Activated T-cell treated with anti-CD3 and anti-CD28 coated beads, Interleukin-2, amount 50 U/mL, for 24 hours (primary cell): ENCODE results near the gene CC2D2A.

Experiments
- DNase-seq: peaks from one replicate; pipeline ENCODE4 v3.0.0-alpha.2; 2020
- H3K27ac Mint-ChIP-seq: 2 replicates; pipeline ENCODE4 v1.8.0; 2020; ENCODE audit warnings: mild to moderate bottlenecking, mixed read lengths
- H3K27me3 Mint-ChIP-seq: 2 replicates; pipeline ENCODE4 v1.8.0; 2020; ENCODE audit warnings: mixed read lengths
- H3K36me3 Mint-ChIP-seq: 2 replicates; pipeline ENCODE4 v1.8.0; 2020; ENCODE audit warnings: low read depth, mixed read lengths
- H3K4me1 Mint-ChIP-seq: 2 replicates; pipeline ENCODE4 v1.8.0; 2020; ENCODE audit warnings: low read depth, mixed read lengths
- H3K4me3 Mint-ChIP-seq: 2 replicates; pipeline ENCODE4 v1.8.0; 2020; ENCODE audit warnings: mild to moderate bottlenecking, moderate library complexity, mixed read lengths
- H3K9me3 Mint-ChIP-seq: 2 replicates; pipeline ENCODE4 v1.8.0; 2020; ENCODE audit warnings: mixed read lengths

Gene CC2D2A

DNA sequence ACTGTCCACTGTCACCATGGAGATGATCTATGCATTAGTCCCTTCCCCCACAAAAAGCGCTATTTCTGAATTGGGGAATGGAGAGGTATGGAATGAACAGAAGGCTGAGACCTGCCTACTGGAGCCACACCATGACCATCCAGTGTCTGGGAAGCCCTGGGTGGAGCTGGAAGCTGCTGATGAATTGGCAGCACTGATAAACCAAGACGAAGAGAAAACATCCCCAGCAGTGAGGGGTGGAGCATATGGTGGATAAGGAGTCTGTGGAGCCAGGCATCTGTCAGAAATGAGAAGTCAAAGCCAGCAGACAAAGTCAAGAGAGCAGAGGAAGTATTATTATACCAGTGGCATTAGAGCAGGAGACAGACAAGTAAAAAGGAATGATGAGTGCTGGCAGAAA, 13.2 kb downstream of the CC2D2A start:
- Mint-ChIP-seq H3K4me1 (no peaks in the 10 kb centered on the region), H3K36me3 (no peaks in the 10 kb centered on the region), H3K9me3 (peaks cover 18% of the 10 kb centered on the region), H3K27ac (no peak overlapping the region), H3K4me3 (no peak overlapping the region), H3K27me3 (no peaks in the 10 kb centered on the region)
- DNase-seq, result no peak

DNA sequence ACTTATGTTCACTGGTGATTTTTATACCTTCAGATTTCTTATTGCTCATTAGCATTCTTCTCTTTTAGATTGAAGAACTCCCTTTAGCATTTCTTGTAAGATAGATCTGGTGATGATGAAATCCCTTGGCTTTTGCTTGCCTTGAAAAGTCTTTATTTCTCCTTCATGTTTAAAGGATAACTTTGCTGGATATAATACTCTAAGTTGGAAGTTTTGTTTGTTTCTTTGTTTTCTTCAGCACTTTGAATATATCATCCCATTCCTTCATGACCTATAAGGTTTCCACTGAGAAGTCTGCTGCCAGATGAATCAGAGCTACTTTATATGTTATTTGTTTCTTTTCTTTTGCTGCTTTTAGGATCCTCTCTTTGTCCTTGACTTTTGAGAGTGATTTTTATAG, 18.5 kb downstream of the CC2D2A start:
- no peak for DNase-seq
- Mint-ChIP-seq H3K4me3 (no peak overlapping the region), H3K4me1 (no peaks in the 10 kb centered on the region), H3K36me3 (no peaks in the 10 kb centered on the region), H3K27me3 (no peaks in the 10 kb centered on the region), H3K9me3 (peaks cover 39% of the 10 kb centered on the region), H3K27ac (no peak overlapping the region)

DNA sequence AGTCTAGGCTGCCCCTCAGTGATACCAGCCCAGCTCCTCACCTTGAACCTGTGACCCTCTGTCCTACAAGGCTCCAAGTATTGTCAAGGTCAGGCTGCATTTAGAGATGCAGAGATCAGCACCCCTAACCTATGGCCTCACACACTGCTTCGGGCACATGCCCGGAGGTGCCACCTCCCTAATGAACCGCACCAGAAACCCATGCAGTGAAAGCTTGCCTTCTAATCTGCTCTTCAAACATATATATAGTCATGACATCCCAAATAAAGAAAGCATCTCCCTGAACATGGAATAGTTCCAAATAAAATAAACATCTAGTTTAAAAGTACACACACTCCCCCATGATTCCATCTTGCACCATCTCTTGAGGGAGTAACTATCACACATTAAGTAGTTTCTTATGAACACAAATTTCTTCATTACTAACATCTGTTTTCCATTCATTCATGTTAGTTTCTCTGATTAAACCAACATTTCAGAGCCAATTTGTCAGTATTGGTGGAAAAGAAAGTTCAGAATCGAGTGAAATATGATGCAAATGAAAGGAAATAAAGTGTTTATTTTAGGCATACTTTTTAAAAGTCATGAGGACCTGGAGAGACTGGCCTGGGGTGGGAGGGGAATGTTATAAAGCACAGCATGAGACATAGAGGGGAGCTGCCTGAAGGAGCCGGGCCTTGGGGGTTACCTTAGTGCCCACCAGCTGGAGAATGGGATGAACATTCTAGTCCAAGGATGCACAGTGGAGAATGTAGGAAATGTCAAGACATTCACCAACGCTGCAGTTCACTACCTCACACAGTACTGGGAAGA, 19.2 kb downstream of the CC2D2A start:
- no peak for DNase-seq
- Mint-ChIP-seq H3K4me1 (no peaks in the 10 kb centered on the region), H3K4me3 (no peak overlapping the region), H3K27ac (no peak overlapping the region), H3K36me3 (no peaks in the 10 kb centered on the region), H3K27me3 (no peaks in the 10 kb centered on the region), H3K9me3 (peaks cover 39% of the 10 kb centered on the region)

DNA sequence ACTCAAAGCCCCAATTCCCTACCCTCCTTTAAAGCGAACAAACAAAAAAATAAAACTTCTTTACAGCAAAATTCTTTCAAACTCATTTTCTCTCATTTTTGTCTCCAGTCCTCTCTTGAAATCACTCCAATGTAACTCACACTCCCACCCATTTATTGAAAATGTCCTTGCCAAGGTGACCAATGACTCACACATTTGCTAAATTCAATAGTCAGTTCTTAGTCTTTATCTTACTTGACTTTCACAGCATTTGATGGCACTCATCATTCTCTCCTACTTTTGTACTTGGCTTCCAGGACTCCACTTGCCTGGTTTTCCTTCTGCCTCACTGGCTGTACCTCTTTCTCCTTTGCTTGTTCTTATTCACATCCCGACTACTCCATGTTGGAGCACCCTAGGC, 19.9 kb downstream of the CC2D2A start:
- Mint-ChIP-seq H3K36me3 (no peaks in the 10 kb centered on the region), H3K27me3 (no peaks in the 10 kb centered on the region), H3K27ac (no peak overlapping the region), H3K9me3 (peaks cover 39% of the 10 kb centered on the region), H3K4me3 (no peak overlapping the region), H3K4me1 (no peaks in the 10 kb centered on the region)
- DNase-seq, result no peak

DNA sequence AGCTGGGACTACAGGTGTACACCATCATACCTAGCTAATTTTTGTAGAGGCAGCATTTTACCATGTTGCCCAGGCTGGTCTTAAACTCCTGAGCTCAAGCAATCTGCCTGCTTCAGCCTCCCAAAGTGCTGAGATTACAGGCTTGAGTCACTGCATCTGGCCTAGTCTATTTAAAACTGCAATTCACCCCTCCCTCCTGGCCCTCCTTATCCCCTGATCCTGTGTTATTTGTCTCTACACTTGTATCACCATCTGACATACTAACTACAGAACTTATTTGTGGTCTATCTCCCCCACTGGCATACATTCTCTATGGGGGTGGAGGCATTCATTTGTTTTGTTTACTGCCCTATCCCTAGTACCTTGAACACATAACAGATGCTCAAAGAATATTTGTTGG, 23.7 kb downstream of the CC2D2A start:
- Mint-ChIP-seq H3K4me3 (no peak overlapping the region), H3K27ac (no peak overlapping the region), H3K4me1 (no peaks in the 10 kb centered on the region), H3K9me3 (peaks cover 17% of the 10 kb centered on the region), H3K36me3 (no peaks in the 10 kb centered on the region), H3K27me3 (peaks cover 6% of the 10 kb centered on the region)
- DNase-seq, result no peak

DNA sequence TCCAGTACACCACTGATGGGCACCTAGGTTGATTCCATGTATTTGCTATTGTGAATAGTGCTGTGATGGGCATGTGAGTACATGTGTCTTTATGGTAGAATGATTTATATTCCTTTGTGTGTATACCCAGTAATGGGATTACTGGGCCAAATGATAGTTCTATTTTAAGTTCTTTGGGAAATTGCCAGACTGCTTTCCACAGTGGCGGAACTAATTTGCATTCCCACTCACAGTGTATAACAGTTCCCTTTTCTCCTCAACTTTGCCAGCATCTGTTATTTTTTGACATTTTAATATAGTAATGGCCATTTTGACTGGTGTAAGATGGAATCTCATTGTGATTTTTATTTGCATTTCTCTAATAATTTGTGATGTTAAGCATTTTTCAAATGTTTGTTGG, 25.9 kb downstream of the CC2D2A start:
- Mint-ChIP-seq H3K36me3 (no peaks in the 10 kb centered on the region), H3K27me3 (peaks cover 6% of the 10 kb centered on the region), H3K4me1 (no peaks in the 10 kb centered on the region), H3K9me3 (peaks cover 2% of the 10 kb centered on the region), H3K4me3 (no peak overlapping the region), H3K27ac (no peak overlapping the region)
- no peak for DNase-seq

DNA sequence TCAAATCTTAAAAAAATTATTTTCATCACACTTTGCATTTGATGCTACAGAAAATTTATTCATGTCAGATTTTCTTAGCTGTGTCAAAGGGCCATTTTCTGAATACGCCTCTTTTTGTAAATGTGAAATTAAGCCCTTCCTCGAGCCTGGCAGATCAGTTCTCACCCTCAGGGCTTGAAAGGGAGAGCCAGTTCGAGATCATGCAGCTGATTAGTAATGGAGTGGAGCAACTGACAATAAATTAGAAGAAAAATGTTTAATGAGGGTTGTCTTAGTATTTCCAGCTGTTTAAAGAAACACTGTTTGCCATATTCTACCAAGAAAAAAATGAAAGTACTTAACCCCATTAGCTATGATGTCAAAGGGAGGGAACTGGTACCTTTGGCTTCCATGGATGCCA, 28.7 kb downstream of the CC2D2A start:
- H3K9me3 Mint-ChIP-seq, result peaks cover 2% of the 10 kb centered on the region
- no peak overlapping the region for H3K27ac Mint-ChIP-seq
- no peak overlapping the region for H3K4me3 Mint-ChIP-seq
- H3K27me3 Mint-ChIP-seq, result peaks cover 6% of the 10 kb centered on the region
- DNase-seq, result no peak
- H3K4me1 Mint-ChIP-seq, result no peaks in the 10 kb centered on the region
- H3K36me3 Mint-ChIP-seq, result no peaks in the 10 kb centered on the region

DNA sequence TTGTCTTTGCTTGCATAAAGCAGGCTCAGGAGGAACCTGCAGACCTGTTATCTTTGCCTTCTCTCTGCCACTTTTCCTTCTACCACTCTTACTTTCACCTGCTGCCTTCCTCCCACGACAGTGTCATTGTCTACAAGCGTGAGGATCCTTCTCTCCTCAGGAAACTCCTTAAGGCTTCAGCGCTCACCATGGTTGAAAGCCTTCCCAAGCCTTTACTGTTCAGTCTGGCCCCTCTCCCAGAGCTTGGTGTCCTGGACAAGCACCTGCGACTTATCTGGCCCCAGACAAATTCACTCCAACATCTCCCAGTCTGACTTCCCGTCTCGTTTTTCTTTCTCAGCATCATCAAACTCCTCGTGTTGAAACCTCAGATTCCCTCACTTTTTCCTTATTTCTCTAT, 31.0 kb downstream of the CC2D2A start:
- H3K9me3 Mint-ChIP-seq, result peaks cover 2% of the 10 kb centered on the region
- no peak for DNase-seq
- H3K4me1 Mint-ChIP-seq, result no peaks in the 10 kb centered on the region

DNA sequence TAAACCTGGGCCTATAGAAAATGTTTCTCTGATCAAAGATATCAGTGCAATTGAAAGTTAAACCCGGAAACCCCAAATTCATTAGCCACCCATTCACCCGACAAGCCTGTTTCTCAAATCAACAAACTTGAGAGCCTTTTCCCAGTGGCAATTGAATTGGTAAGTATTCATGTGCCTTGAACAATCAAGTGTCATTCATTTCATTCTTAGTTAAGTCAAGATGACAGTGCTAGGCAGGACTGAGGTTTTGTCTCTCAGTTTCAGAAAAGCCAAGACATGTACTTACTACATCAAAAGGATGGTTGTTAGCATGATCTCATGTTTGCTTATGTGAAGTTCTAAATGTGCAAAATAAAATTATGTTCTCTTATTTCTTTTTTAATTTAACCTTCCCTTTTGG, 32.3 kb downstream of the CC2D2A start:
- Mint-ChIP-seq H3K27ac (no peak overlapping the region), H3K4me1 (no peaks in the 10 kb centered on the region), H3K9me3 (peaks cover 2% of the 10 kb centered on the region), H3K4me3 (no peak overlapping the region), H3K27me3 (no peaks in the 10 kb centered on the region), H3K36me3 (no peaks in the 10 kb centered on the region)
- DNase-seq, result no peak

More for the DNA sequence above, 31.0 kb downstream of the CC2D2A start:
- no peak overlapping the region for H3K27ac Mint-ChIP-seq
- peaks cover 4% of the 10 kb centered on the region for H3K27me3 Mint-ChIP-seq
- H3K36me3 Mint-ChIP-seq, result no peaks in the 10 kb centered on the region
- no peak overlapping the region for H3K4me3 Mint-ChIP-seq

DNA sequence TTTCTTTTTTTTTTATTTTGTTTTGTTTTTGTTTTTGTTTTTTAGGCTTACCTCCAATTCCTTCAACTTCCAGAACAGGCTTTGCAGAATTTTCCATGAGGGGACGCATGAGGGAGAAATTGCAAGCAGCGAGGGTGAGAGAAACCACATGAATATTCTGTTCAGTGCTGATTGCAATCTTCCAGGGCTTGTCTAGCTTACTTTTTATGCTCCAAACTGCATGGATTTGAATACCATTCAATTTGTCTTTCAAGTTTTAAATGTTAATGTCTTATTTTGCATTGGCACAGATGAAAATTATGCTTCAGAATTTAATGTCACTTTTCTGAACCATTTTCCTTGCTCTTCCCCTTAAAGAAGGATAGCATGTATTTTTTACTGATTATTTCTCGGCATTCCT, 32.7 kb downstream of the CC2D2A start:
- no peak for DNase-seq
- H3K27me3 Mint-ChIP-seq, result no peaks in the 10 kb centered on the region
- H3K36me3 Mint-ChIP-seq, result no peaks in the 10 kb centered on the region
- H3K27ac Mint-ChIP-seq, result no peak overlapping the region
- H3K9me3 Mint-ChIP-seq, result no peaks in the 10 kb centered on the region
- H3K4me1 Mint-ChIP-seq, result no peaks in the 10 kb centered on the region
- no peak overlapping the region for H3K4me3 Mint-ChIP-seq

DNA sequence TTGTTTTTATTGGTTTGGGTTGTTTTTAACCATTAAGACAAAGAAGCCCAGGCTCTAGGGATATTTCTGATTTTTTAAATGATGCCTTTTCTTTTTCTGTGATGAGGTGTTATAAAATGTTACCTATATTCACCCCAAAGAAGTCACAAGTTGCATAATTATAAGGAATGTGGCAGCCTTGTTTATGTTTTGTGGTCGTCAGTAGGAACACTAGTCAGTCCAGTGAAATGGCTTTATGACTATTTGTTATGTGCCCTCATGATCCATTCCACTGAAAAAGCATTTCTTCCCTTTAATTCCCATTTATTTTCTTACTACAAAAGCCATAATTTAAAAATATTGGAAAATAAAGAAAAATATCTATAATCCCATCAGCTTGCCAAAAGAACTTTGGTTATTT, 34.4 kb downstream of the CC2D2A start:
- no peaks in the 10 kb centered on the region for H3K36me3 Mint-ChIP-seq
- no peak overlapping the region for H3K4me3 Mint-ChIP-seq
- H3K9me3 Mint-ChIP-seq, result no peaks in the 10 kb centered on the region
- no peaks in the 10 kb centered on the region for H3K4me1 Mint-ChIP-seq
- H3K27ac Mint-ChIP-seq, result no peak overlapping the region
- no peaks in the 10 kb centered on the region for H3K27me3 Mint-ChIP-seq
- DNase-seq, result no peak

DNA sequence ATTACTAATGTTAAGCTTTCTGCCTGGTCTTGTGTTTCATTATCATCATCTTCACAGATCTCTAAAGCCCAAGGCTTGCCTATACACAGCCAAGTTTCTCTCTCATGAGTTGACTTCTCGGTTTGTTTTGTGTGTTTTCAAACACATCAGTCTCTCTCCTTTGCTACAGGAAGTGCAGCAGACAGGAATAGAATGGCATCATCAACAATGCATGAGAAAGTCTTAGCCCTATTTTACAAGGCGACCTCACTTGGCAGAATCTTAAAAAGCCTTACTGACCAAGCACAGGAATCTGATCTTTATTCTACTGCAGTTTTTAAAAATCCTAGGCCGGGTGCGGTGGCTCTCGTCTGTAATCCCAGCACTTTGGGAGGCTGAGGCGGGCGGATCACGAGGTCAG, 36.8 kb downstream of the CC2D2A start:
- H3K4me3 Mint-ChIP-seq, result no peak overlapping the region
- no peaks in the 10 kb centered on the region for H3K36me3 Mint-ChIP-seq
- H3K27ac Mint-ChIP-seq, result no peak overlapping the region
- no peaks in the 10 kb centered on the region for H3K9me3 Mint-ChIP-seq
- no peaks in the 10 kb centered on the region for H3K27me3 Mint-ChIP-seq
- no peak for DNase-seq
- no peaks in the 10 kb centered on the region for H3K4me1 Mint-ChIP-seq

DNA sequence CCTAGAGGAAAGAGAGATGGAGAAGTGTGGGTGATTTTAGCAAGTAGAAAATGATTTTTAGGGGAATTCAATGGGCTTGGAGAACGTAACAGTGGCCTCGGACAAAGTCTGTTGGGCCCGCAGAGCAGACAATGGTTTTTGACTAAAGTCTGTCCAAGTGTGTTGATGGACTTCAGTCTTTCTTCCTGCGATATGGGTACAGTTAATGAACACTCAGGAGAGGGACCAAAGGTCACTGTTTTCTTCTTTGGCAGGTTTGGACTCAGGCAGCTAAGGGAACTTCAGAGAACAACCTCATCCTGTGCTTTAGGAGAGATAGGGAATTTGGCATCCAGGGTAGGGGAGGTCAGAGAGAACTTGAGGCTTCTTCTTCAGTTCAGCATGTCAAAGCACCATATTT, 38.0 kb downstream of the CC2D2A start:
- DNase-seq, result no peak
- Mint-ChIP-seq H3K36me3 (no peaks in the 10 kb centered on the region), H3K4me3 (no peak overlapping the region), H3K27ac (no peak overlapping the region), H3K9me3 (no peaks in the 10 kb centered on the region), H3K4me1 (no peaks in the 10 kb centered on the region), H3K27me3 (no peaks in the 10 kb centered on the region)

DNA sequence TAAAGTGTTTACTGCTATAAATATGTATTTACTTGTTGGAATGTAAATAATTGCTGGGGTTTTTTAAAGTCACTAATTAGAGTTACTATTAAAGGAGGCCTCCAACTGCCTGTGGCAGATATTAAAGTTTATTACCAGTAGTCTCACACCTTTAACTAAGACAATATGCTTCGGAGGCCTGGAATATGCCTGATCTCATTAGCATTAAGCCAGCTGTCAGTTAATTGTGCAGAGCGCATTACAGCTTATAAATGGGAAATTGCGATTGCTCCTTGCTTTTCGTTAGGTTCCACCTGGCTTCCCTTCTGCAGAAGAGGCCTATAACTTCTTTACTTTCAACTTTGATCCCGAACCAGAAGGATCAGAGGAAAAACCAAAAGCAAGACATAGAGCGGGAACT, 41.3 kb downstream of the CC2D2A start:
- no peaks in the 10 kb centered on the region for H3K36me3 Mint-ChIP-seq
- H3K27ac Mint-ChIP-seq, result no peak overlapping the region
- H3K27me3 Mint-ChIP-seq, result no peaks in the 10 kb centered on the region
- H3K4me3 Mint-ChIP-seq, result no peak overlapping the region
- DNase-seq, result no peak
- H3K4me1 Mint-ChIP-seq, result peaks cover 1% of the 10 kb centered on the region
- H3K9me3 Mint-ChIP-seq, result no peaks in the 10 kb centered on the region

DNA sequence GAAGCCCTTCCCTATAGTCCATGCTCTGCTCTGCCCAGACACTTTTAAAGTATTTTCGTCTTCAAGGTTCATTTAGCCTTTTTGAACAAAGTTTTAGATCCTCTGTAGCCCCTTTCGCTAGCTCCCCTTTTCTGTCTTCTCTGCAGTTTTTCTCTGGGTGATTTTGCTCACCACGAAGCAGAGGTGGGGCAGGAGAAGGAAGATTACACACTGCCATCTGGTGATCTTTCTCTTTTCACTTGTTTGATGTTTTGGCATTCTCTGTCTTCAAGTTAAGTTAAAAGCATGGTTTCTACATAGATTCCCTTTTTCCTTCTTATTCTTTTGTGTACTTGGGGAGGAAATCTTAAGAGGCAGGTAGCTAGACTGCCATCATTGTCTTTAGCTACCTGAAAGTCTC, 43.9 kb downstream of the CC2D2A start:
- no peak overlapping the region for H3K27ac Mint-ChIP-seq
- no peak for DNase-seq
- peaks cover 1% of the 10 kb centered on the region for H3K4me1 Mint-ChIP-seq
- H3K9me3 Mint-ChIP-seq, result peaks cover 2% of the 10 kb centered on the region
- no peak overlapping the region for H3K4me3 Mint-ChIP-seq
- H3K27me3 Mint-ChIP-seq, result no peaks in the 10 kb centered on the region
- no peaks in the 10 kb centered on the region for H3K36me3 Mint-ChIP-seq

DNA sequence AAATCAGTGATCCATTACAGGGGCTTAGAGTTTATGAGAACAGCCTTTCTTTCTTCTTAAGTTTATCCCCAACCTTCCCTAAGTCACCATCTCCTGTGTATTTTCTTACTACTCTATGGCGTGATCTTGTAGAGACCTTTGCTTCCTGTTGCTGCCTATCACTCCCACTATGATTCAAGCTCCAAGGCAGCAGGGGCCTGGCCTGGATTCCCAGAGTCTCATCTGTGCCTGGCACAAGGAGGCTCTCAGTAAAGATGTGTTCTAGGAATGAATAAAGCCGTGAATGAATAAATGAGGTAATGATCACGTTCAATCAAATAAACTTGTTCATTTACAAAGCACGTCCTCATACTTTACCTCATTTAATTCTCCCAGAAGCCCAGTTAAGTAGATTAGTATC, 45.4 kb downstream of the CC2D2A start:
- Mint-ChIP-seq H3K4me3 (no peak overlapping the region), H3K27ac (no peak overlapping the region), H3K9me3 (peaks cover 9% of the 10 kb centered on the region), H3K4me1 (peaks cover 1% of the 10 kb centered on the region), H3K36me3 (peaks cover 7% of the 10 kb centered on the region), H3K27me3 (no peaks in the 10 kb centered on the region)
- DNase-seq, result no peak
